HCT116 (cell line): ENCODE results near the gene CRELD2.

Experiments used
- EZH2 ChIP-seq: fragments of 200-600 bp; sonication (generic); IDR thresholded peaks from 2 replicates; pipeline ENCODE4 v1.6.1; 2017; ENCODE audit warnings: antibody characterized with exemption, mixed run types
- POLR2AphosphoS5 ChIP-seq: IDR thresholded peaks from 2 replicates; pipeline ENCODE4 v1.6.1; 2011; ENCODE audit warnings: mild to moderate bottlenecking, low read depth, low read length, moderate library complexity
- SP1 ChIP-seq: IDR thresholded peaks from 2 replicates; pipeline ENCODE4 v1.6.1; 2012; ENCODE audit warnings: low read depth
- TCF7L2 ChIP-seq: IDR thresholded peaks from 2 replicates; pipeline ENCODE4 v1.7.0; 2011; ENCODE audit warnings: borderline replicate concordance, inconsistent platforms; ENCODE audit not compliant: insufficient read depth, insufficient read length; ENCODE audit errors: extremely low read depth
- TF ChIP-seq, protein P1 (sequence below), 3 experiments: fragments of 200-600 bp in 1 of 3; sonication (generic) in 1 of 3; IDR thresholded peaks in 2 of 3; conservative IDR thresholded peaks in 1 of 3; 2 replicates each; pipeline ENCODE4 v1.5.1; 2012 to 2017; ENCODE audit warnings: low read depth in 2 of 3, low read length in 2 of 3, antibody characterized with exemption in 1 of 3, borderline replicate concordance in 1 of 3, control low read depth in 1 of 3, mild to moderate bottlenecking in 1 of 3, mixed read lengths in 1 of 3, mixed run types in 1 of 3, moderate library complexity in 1 of 3; ENCODE audit not compliant: insufficient read depth in 1 of 3

DNA sequence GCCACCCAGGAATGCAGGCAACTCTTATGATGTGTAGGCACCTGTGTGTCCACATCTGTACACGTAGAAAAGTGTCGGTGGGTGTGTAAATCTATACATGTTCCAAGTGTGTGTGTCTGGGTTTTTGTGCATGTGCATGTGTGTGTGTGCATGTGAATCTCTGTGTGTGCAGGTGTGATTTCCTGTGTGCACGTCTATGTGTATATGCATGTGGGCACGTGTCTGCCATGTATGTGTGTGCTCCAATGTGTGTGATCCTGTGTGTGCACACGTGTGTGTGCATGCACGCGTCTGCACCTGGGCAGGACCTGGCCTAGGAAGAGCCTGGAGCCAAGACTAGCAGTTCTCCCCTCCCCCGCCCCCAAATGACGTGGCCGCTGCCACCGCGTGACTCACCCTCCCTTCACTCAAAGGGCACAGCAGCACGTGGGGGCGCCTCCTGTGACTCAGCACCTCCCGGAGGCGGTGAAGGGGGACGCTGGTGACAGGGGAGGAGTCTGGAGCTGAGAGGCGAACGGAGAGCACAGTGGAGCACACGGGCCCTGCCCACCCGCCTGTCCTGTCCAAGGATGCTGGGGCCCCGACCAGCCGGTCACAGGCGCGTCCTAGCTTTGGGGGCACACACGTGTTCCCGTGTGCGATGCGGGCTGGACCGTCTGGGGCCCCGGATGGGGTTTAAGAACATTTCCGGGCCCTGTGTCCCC lies 52.2 kb downstream of the CRELD2 start:
- TF ChIP-seq SP1 (peak; percentile 96), EZH2 (no peak), POLR2AphosphoS5 (peak; percentile 73), TCF7L2 (peak; percentile 79)
- TF ChIP-seq, protein P1, sequence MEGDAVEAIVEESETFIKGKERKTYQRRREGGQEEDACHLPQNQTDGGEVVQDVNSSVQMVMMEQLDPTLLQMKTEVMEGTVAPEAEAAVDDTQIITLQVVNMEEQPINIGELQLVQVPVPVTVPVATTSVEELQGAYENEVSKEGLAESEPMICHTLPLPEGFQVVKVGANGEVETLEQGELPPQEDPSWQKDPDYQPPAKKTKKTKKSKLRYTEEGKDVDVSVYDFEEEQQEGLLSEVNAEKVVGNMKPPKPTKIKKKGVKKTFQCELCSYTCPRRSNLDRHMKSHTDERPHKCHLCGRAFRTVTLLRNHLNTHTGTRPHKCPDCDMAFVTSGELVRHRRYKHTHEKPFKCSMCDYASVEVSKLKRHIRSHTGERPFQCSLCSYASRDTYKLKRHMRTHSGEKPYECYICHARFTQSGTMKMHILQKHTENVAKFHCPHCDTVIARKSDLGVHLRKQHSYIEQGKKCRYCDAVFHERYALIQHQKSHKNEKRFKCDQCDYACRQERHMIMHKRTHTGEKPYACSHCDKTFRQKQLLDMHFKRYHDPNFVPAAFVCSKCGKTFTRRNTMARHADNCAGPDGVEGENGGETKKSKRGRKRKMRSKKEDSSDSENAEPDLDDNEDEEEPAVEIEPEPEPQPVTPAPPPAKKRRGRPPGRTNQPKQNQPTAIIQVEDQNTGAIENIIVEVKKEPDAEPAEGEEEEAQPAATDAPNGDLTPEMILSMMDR (IDR thresholded peaks at IDR 0.05 in 2 of 3, conservative IDR thresholded peaks at IDR 0.05 in 1 of 3; ENCODE audit: borderline replicate concordance in 1 of 3, insufficient read depth in 1 of 3, low read depth in 2 of 3, low read length in 2 of 3): no peak
